ENCODE results near the gene CFDP1. TPM values are rescaled to one million over a fixed set of nuclear protein-coding genes. Genes with fewer than 3 reads are reported as not detected.

Gene CFDP1
- polyA plus RNA-seq, 1 donor (not counting 4 experiments of a cell fraction or from before 2014, with no cell fraction given), result 42.1 TPM

- Histone ChIP-seq H3K36me3 (ENCODE audit: control insufficient read depth in 2 of 2, extremely low read depth in 1 of 2, insufficient read depth in 2 of 2, low read length in 2 of 2) (no peaks in the 10 kb centered on the region), H3K4me2 (ENCODE audit: control insufficient read depth, extremely low read depth, insufficient read depth, low read depth, low read length) (no peak overlapping the region), H3K9me3 (ENCODE audit: control insufficient read depth, low read depth, low read length) (no peaks in the 10 kb centered on the region), H3K27ac (ENCODE audit: control insufficient read depth, insufficient read depth, low read length) (no peak overlapping the region), H4K20me1 (ENCODE audit: control insufficient read depth, extremely low read depth, insufficient read depth, low read length) (no peaks in the 10 kb centered on the region), H3K4me3 (ENCODE audit: control insufficient read depth in 2 of 3, extremely low read depth in 1 of 3, insufficient read depth in 2 of 3, low read depth in 1 of 3, low read length in 3 of 3) (no peak overlapping the region), H2AFZ (ENCODE audit: control insufficient read depth, low read length) (no peak overlapping the region), H3K27me3 (ENCODE audit: control insufficient read depth, extremely low read depth, insufficient read depth, low read length) (no peaks in the 10 kb centered on the region), H3K4me1 (ENCODE audit: control insufficient read depth, extremely low read depth, insufficient read depth, low read length) (peaks cover 16% of the 10 kb centered on the region), H3K79me2 (ENCODE audit: control insufficient read depth, insufficient read depth, low read length) (no peaks in the 10 kb centered on the region), H3K9ac (ENCODE audit: control insufficient read depth, extremely low read depth, insufficient read depth, low read length) (no peak overlapping the region), H3K9me1 (ENCODE audit: control insufficient read depth, extremely low read depth, insufficient read depth, low read length) (no peaks in the 10 kb centered on the region)
- dilution Hi-C loops (cut with MboI; ENCODE audit: extremely low pct_ligation_motif_present, low sequenced_read_pairs), result no loop called here
- no peak for FAIRE-seq
- DNase-seq (ENCODE audit: low read depth, low spot score), result no peak
- TF ChIP-seq EZH2 (IDR thresholded peaks at IDR 0.05; ENCODE audit: low read length) (no peak), CTCF (optimal IDR thresholded peaks at IDR 0.05 in 1 of 3, IDR thresholded peaks at IDR 0.05 in 1 of 3, conservative IDR thresholded peaks at IDR 0.05 in 1 of 3; ENCODE audit: extremely low read depth in 1 of 3, insufficient read depth in 2 of 3, low read length in 3 of 3) (no peak)
Measured at GRCh38 chr16:75476817-75477216, 43.5 kb upstream of the CFDP1 start.

GRCh38 chr16:75475420-75475847 lies 42.1 kb upstream of the CFDP1 start:
- no peak overlapping the region for H3K27ac ChIP-seq (ENCODE audit: control insufficient read depth, insufficient read depth, low read length)
- H2AFZ ChIP-seq (ENCODE audit: control insufficient read depth, low read length), result no peak overlapping the region
- DNase-seq (ENCODE audit: low read depth, low spot score) (no peak), FAIRE-seq (no peak)
- H3K9me1 ChIP-seq (ENCODE audit: control insufficient read depth, extremely low read depth, insufficient read depth, low read length), result no peaks in the 10 kb centered on the region
- TF ChIP-seq EZH2 (IDR thresholded peaks at IDR 0.05; ENCODE audit: low read length) (no peak), CTCF (optimal IDR thresholded peaks at IDR 0.05 in 1 of 3, IDR thresholded peaks at IDR 0.05 in 1 of 3, conservative IDR thresholded peaks at IDR 0.05 in 1 of 3; ENCODE audit: extremely low read depth in 1 of 3, insufficient read depth in 2 of 3, low read length in 3 of 3) (no peak)
- H3K9me3 ChIP-seq (ENCODE audit: control insufficient read depth, low read depth, low read length), result no peaks in the 10 kb centered on the region
- H4K20me1 ChIP-seq (ENCODE audit: control insufficient read depth, extremely low read depth, insufficient read depth, low read length), result no peaks in the 10 kb centered on the region
- H3K4me3 ChIP-seq (ENCODE audit: control insufficient read depth in 2 of 3, extremely low read depth in 1 of 3, insufficient read depth in 2 of 3, low read depth in 1 of 3, low read length in 3 of 3), result no peak overlapping the region
- peaks cover 16% of the 10 kb centered on the region for H3K4me1 ChIP-seq (ENCODE audit: control insufficient read depth, extremely low read depth, insufficient read depth, low read length)
- H3K9ac ChIP-seq (ENCODE audit: control insufficient read depth, extremely low read depth, insufficient read depth, low read length), result no peak overlapping the region
- H3K36me3 ChIP-seq (ENCODE audit: control insufficient read depth in 2 of 2, extremely low read depth in 1 of 2, insufficient read depth in 2 of 2, low read length in 2 of 2), result no peaks in the 10 kb centered on the region
- H3K4me2 ChIP-seq (ENCODE audit: control insufficient read depth, extremely low read depth, insufficient read depth, low read depth, low read length), result no peak overlapping the region
- dilution Hi-C loops (cut with MboI; ENCODE audit: extremely low pct_ligation_motif_present, low sequenced_read_pairs), result no loop called here
- H3K79me2 ChIP-seq (ENCODE audit: control insufficient read depth, insufficient read depth, low read length), result no peaks in the 10 kb centered on the region
- H3K27me3 ChIP-seq (ENCODE audit: control insufficient read depth, extremely low read depth, insufficient read depth, low read length), result no peaks in the 10 kb centered on the region

Measured in keratinocyte (primary cell).